H1 (cell line): ENCODE measurements around the gene ARMC9. TPM values are rescaled to one million over a fixed set of nuclear protein-coding genes. Genes with fewer than 3 reads are reported as not detected.

ENCODE experiments used
- CTCF ChIA-PET: fragments of 300-600 bp; sonication (Branson Sonifier 250); formaldehyde crosslinking; loops from one replicate; lab custom pipeline; 2021; ENCODE audit not compliant: partially characterized antibody; lab: Charles Lee
- POLR2A ChIA-PET: fragments of 300-600 bp; sonication (Branson Sonifier 250); formaldehyde crosslinking; loops from one replicate; lab custom pipeline; 2021; ENCODE audit warnings: inconsistent platforms; ENCODE audit not compliant: partially characterized antibody; lab: Charles Lee
- DNase-seq, 2 experiments: peaks; one replicate each; pipeline versions ENCODE4 v3.0.0 to v3.0.0-alpha.2; 2010 to 2022; ENCODE audit warnings: low spot score in 2 of 2, low read depth in 1 of 2, mixed read lengths in 1 of 2
- FAIRE-seq: peaks from 2 replicates; lab custom pipeline; 2011; peaks lifted over from hg19 to GRCh38; lab: Jason Lieb, UNC
- H2AFZ ChIP-seq: 2 replicates; pipeline ENCODE4 v1.8.1; 2012; ENCODE audit warnings: low read length, inconsistent platforms
- H2AK5ac ChIP-seq: 2 replicates; pipeline ENCODE4 v1.6.1; 2013; ENCODE audit warnings: low read depth, low read length
- H2BK120ac ChIP-seq: replicated peaks from 2 replicates; pipeline ENCODE3; 2013; ENCODE audit warnings: low read depth, low read length, inconsistent platforms
- H2BK12ac ChIP-seq: 2 replicates; pipeline ENCODE4 v1.6.1; 2013; ENCODE audit warnings: low read depth, low read length
- H2BK15ac ChIP-seq: 2 replicates; pipeline ENCODE4 v1.6.1; 2013; ENCODE audit warnings: low read length
- H2BK20ac ChIP-seq: 2 replicates; pipeline ENCODE4 v1.6.1; 2013; ENCODE audit warnings: low read length
- H2BK5ac ChIP-seq: 2 replicates; pipeline ENCODE4 v1.6.1; 2013; ENCODE audit warnings: low read depth, low read length
- H3K14ac ChIP-seq: 2 replicates; pipeline ENCODE4 v1.6.1; 2013; ENCODE audit warnings: inconsistent platforms; ENCODE audit not compliant: insufficient read length
- H3K18ac ChIP-seq: 2 replicates; pipeline ENCODE4 v1.6.1; 2013; ENCODE audit warnings: low read length; ENCODE audit errors: extremely low read depth
- H3K23ac ChIP-seq: 2 replicates; pipeline ENCODE4 v1.6.1; 2013; ENCODE audit warnings: inconsistent platforms; ENCODE audit not compliant: insufficient read length
- H3K23me2 ChIP-seq: 2 replicates; pipeline ENCODE4 v1.6.1; 2013; ENCODE audit warnings: low read depth, low read length
- H3K27ac ChIP-seq: 2 replicates; pipeline ENCODE4 v1.6.1; 2011; ENCODE audit warnings: low read depth, low read length, inconsistent platforms
- H3K27me3 ChIP-seq, 4 experiments: replicated peaks in 1 of 4; 1 replicate in 1 of 4; 2 replicates in 3 of 4; pipeline versions ENCODE4 v1.6.1 to v1.8.1; 2011 to 2013; ENCODE audit warnings: low read length in 3 of 4, mild to moderate bottlenecking in 3 of 4, inconsistent platforms in 2 of 4, mixed read lengths in 2 of 4, moderate library complexity in 1 of 4; ENCODE audit not compliant: control insufficient read depth in 3 of 4, insufficient read depth in 3 of 4; ENCODE audit errors: extremely low read depth in 1 of 4
- H3K36me3 ChIP-seq, 4 experiments: 2 replicates each; pipeline versions ENCODE4 v1.6.1 to v1.8.1; 2011 to 2013; ENCODE audit warnings: mild to moderate bottlenecking in 4 of 4, low read length in 3 of 4, moderate library complexity in 2 of 4, control low read depth in 1 of 4, inconsistent platforms in 1 of 4; ENCODE audit not compliant: insufficient read depth in 4 of 4, control insufficient read depth in 2 of 4
- H3K4ac ChIP-seq: replicated peaks from 2 replicates; pipeline ENCODE3; 2013; ENCODE audit warnings: low read length, low read depth, mixed read lengths, inconsistent platforms; ENCODE audit not compliant: insufficient read length
- H3K4me1 ChIP-seq, 4 experiments: replicated peaks in 1 of 4; 1 replicate in 1 of 4; 2 replicates in 3 of 4; pipeline versions ENCODE4 v1.6.1 to v1.8.1; 2011 to 2013; ENCODE audit warnings: low read length in 3 of 4, inconsistent platforms in 2 of 4, mixed read lengths in 1 of 4; ENCODE audit not compliant: insufficient read depth in 4 of 4, control insufficient read depth in 3 of 4
- H3K4me2 ChIP-seq, 2 experiments: 2 replicates each; pipeline versions ENCODE4 v1.6.1 to v1.8.1; 2011 to 2013; ENCODE audit warnings: low read depth in 2 of 2, low read length in 2 of 2, control low read depth in 1 of 2, inconsistent platforms in 1 of 2, mild to moderate bottlenecking in 1 of 2; ENCODE audit not compliant: insufficient read depth in 1 of 2
- H3K4me3 ChIP-seq, 4 experiments: fragments of 200-600, 300-600 bp in 1 of 4; sonication (generic), shearing (Covaris generic), sonication (Bioruptor Twin) in 1 of 4; 2 replicates each; pipeline versions ENCODE4 v1.5.1 to v1.8.1; 2011 to 2016; ENCODE audit warnings: low read length in 4 of 4, low read depth in 3 of 4, control low read depth in 2 of 4, inconsistent platforms in 2 of 4, mild to moderate bottlenecking in 2 of 4, mixed read lengths in 1 of 4, moderate library complexity in 1 of 4; ENCODE audit not compliant: insufficient read depth in 2 of 4; ENCODE audit errors: extremely low read depth in 1 of 4
- H3K56ac ChIP-seq: replicated peaks from 2 replicates; pipeline ENCODE3; 2013; ENCODE audit warnings: low read depth, mild to moderate bottlenecking, mixed read lengths, low read length, inconsistent platforms; ENCODE audit not compliant: insufficient read length
- H3K79me1 ChIP-seq: 2 replicates; pipeline ENCODE4 v1.6.1; 2013; ENCODE audit warnings: low read depth, low read length, control low read depth
- H3K79me2 ChIP-seq, 2 experiments: 2 replicates each; pipeline versions ENCODE4 v1.6.1 to v1.8.1; 2012 to 2013; ENCODE audit warnings: low read length in 2 of 2, mild to moderate bottlenecking in 2 of 2, inconsistent platforms in 1 of 2; ENCODE audit not compliant: insufficient read depth in 2 of 2, control insufficient read depth in 1 of 2
- H3K9ac ChIP-seq, 4 experiments: replicated peaks in 1 of 4; 1 replicate in 1 of 4; 2 replicates in 3 of 4; pipeline versions ENCODE4 v1.6.1 to v1.8.1; 2011 to 2013; ENCODE audit warnings: low read depth in 3 of 4, low read length in 3 of 4, control low read depth in 2 of 4, mild to moderate bottlenecking in 2 of 4, moderate library complexity in 2 of 4, inconsistent platforms in 1 of 4; ENCODE audit errors: extremely low read depth in 1 of 4
- H3K9me3 ChIP-seq, 2 experiments: 2 replicates each; pipeline versions ENCODE4 v1.6.1 to v1.8.1; 2012 to 2013; ENCODE audit warnings: mild to moderate bottlenecking in 2 of 2, moderate library complexity in 2 of 2, control low read depth in 1 of 2, inconsistent platforms in 1 of 2, low read depth in 1 of 2, low read length in 1 of 2, mixed read lengths in 1 of 2; ENCODE audit not compliant: insufficient read depth in 2 of 2
- H4K20me1 ChIP-seq, 2 experiments: replicated peaks in 1 of 2; 2 replicates each; pipeline versions ENCODE3 to v1.8.1; 2011 to 2013; ENCODE audit warnings: inconsistent platforms in 2 of 2, low read length in 2 of 2, mild to moderate bottlenecking in 1 of 2; ENCODE audit not compliant: insufficient read depth in 2 of 2, control insufficient read depth in 1 of 2
- H4K5ac ChIP-seq: 2 replicates; pipeline ENCODE4 v1.6.1; 2013; ENCODE audit warnings: low read length, low read depth, mixed read lengths, inconsistent platforms; ENCODE audit not compliant: insufficient read length
- H4K8ac ChIP-seq: 2 replicates; pipeline ENCODE4 v1.8.0; 2013; ENCODE audit warnings: mild to moderate bottlenecking, moderate library complexity, low read length, inconsistent platforms; ENCODE audit not compliant: insufficient read depth; ENCODE audit errors: extremely low read depth
- H4K91ac ChIP-seq: replicated peaks from 2 replicates; pipeline ENCODE3; 2013; ENCODE audit warnings: low read length, mixed read lengths, inconsistent platforms; ENCODE audit not compliant: insufficient read length
- CEBPB ChIP-seq: IDR thresholded peaks from 2 replicates; pipeline ENCODE4 v1.6.1; 2012; ENCODE audit warnings: low read depth, low read length
- HDAC2 ChIP-seq, 2 experiments: fragments of 300-600 bp in 1 of 2; sonication (generic) in 1 of 2; IDR thresholded peaks; 2 replicates each; pipeline ENCODE4 v1.6.1; 2011 to 2012; ENCODE audit warnings: low read depth in 2 of 2, low read length in 2 of 2, mild to moderate bottlenecking in 2 of 2, moderate library complexity in 2 of 2, borderline replicate concordance in 1 of 2, inconsistent platforms in 1 of 2
- WGBS, 2 experiments: shearing (Covaris generic) in 1 of 2; methylation state at CpG; one replicate each; pipeline versions ENCODE4 v1.1.6 to v1.1.7; 2013 to 2015; ENCODE audit warnings: low lambda C conversion rate in 2 of 2, mixed read lengths in 2 of 2, inconsistent platforms in 1 of 2, low coverage in 1 of 2, missing lambda C conversion rate in 1 of 2; ENCODE audit not compliant: insufficient replicate concordance in 2 of 2, insufficient coverage in 1 of 2, insufficient read length in 1 of 2; ENCODE audit errors: extremely low coverage in 1 of 2, missing lambda C conversion rate in 1 of 2; 5-methylcytosine and 5-hydroxymethylcytosine counted together
- polyA plus RNA-seq, 7 experiments: library from polyadenylated mRNA; depleted of rRNA in 3 of 7; stranded (reverse) in 5 of 7; unstranded in 2 of 7; fragments of >200 nt in 5 of 7; fragments of 200-250 nt in 2 of 7; gene quantifications; 1 replicate in 5 of 7; 2 replicates in 1 of 7; 4 replicates in 1 of 7; pipeline versions ENCODE4 v1.2.1 to v1.2.3, GENCODE V29; 2011 to 2013; ENCODE audit warnings: missing spikeins in 2 of 7, mixed read lengths in 2 of 7
- total RNA-seq: library from RNA; stranded (reverse); fragmentation: NEBNext Ultra II Directional; extraction: Animal tissue kit (Norgen Biotek cat#: 25700); gene quantifications from 2 replicates; pipeline ENCODE4 v1.2.1, GENCODE V29; 2021

The ARMC9 gene
- total and polyA plus RNA-seq, 2 of the 8 experiments (the other 6 are each of a cell fraction or from before 2014, with no cell fraction given), result 23.2 to 36.1 TPM

DNA sequence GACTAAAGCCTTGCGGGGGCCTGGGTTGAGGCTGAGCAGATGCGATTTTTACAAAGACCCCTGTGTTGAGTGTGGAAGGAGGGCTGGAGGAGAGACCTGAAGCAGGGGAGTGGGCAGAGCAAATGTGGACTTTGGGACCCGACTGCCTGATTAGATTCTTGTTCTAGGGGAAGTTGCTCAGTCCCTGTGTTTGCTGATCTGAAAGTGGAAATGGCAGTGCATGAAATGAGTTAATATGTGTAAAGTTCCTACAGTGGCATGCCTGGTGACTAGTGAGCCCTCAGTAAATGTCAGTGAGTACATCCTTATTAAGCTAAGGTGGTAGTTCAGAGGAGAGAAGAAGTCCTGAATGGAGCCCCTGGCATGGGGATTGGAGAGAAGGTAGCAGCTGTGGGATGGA is 52.3 kb downstream of the ARMC9 start:
- no peak overlapping the region for H4K91ac ChIP-seq
- no peak overlapping the region for H2BK5ac ChIP-seq
- no peaks in the 10 kb centered on the region for H3K23me2 ChIP-seq
- H3K27ac ChIP-seq, result no peak overlapping the region
- WGBS, 2 experiments, result 92% methylated on average over 3 of the region's 3 CpGs; no CpG with 5 or more reads in 1 of the 2 experiments
- DNase-seq (no peak), FAIRE-seq (no peak)
- peaks cover 0 to 2% of the 10 kb centered on the region in 2 experiments for H4K20me1 ChIP-seq
- no peak overlapping the region for H2AFZ ChIP-seq
- H3K9ac ChIP-seq, result no peak overlapping the region
- no peak overlapping the region for H3K14ac ChIP-seq
- H3K27me3 ChIP-seq, result no peaks in the 10 kb centered on the region
- ChIA-PET POLR2A (interaction anchor here (0.7 to 1.0 kb wide), 2 partner anchors 57 to 514 kb away, joined by 3 to 4 read pairs; no protein-coding TSS in a partner anchor), CTCF (interaction anchor here (0.7 to 12.3 kb wide), 6 partner anchors 15 to 392 kb away, joined by 3 to 78 read pairs (median 3); no protein-coding TSS in a partner anchor)
- H3K56ac ChIP-seq, result no peak overlapping the region
- H2BK12ac ChIP-seq, result no peak overlapping the region
- no peaks in the 10 kb centered on the region for H3K79me1 ChIP-seq
- no peak overlapping the region for H3K23ac ChIP-seq
- no peak overlapping the region for H3K4me2 ChIP-seq
- no peaks in the 10 kb centered on the region for H3K9me3 ChIP-seq
- H2BK20ac ChIP-seq, result no peak overlapping the region
- peaks cover 0 to 6% (median 1%) of the 10 kb centered on the region in 4 experiments; a peak in 2 of 8 replicates for H3K36me3 ChIP-seq
- H4K5ac ChIP-seq, result no peak overlapping the region
- H4K8ac ChIP-seq, result no peak overlapping the region
- no peaks in the 10 kb centered on the region for H3K79me2 ChIP-seq
- no peaks in the 10 kb centered on the region; a peak in 1 of 7 replicates for H3K4me1 ChIP-seq
- no peak overlapping the region for H3K4me3 ChIP-seq
- TF ChIP-seq CEBPB (no peak), HDAC2 (IDR thresholded peaks at IDR 0.05; ENCODE audit: borderline replicate concordance in 1 of 2, low read depth in 2 of 2, low read length in 2 of 2) (no peak)
- H2AK5ac ChIP-seq, result no peak overlapping the region
- H3K4ac ChIP-seq, result no peak overlapping the region
- H2BK120ac ChIP-seq, result no peak overlapping the region
- no peak overlapping the region for H2BK15ac ChIP-seq
- H3K18ac ChIP-seq, result no peak overlapping the region
